ENCODE measurements around the gene SEMA4G.

SEMA4G gene

GRCh38 chr10:100970914-100971811, 1.9 kb downstream of the SEMA4G start:
- DNase-seq, result no peak

GRCh38 chr10:100972115-100972903, 3.0 kb downstream of the SEMA4G start:
- DNase-seq, result peak; percentile 53

GRCh38 chr10:100972904-100973535, 3.7 kb downstream of the SEMA4G start:
- DNase-seq, result peak; percentile 40

- DNase-seq, result peak; percentile 26
Observed at GRCh38 chr10:100975397-100975796, 6.1 kb downstream of the SEMA4G start.

GRCh38 chr10:100976906-100977305, 7.6 kb downstream of the SEMA4G start:
- no peak for DNase-seq

GRCh38 chr10:100977436-100977835, 8.1 kb downstream of the SEMA4G start:
- peak; percentile 17 for DNase-seq

GRCh38 chr10:100978121-100978900, 9.0 kb downstream of the SEMA4G start:
- DNase-seq, result peak; percentile 43

GRCh38 chr10:100978901-100979195, 9.5 kb downstream of the SEMA4G start:
- peak; percentile 45 for DNase-seq

GRCh38 chr10:100979791-100980272, 10.5 kb downstream of the SEMA4G start:
- peak; percentile 48 for DNase-seq

GRCh38 chr10:100980311-100980710, 11.0 kb downstream of the SEMA4G start:
- DNase-seq, result peak; percentile 26

- DNase-seq, result peak; percentile 43
Observed at GRCh38 chr10:100980711-100981110, 11.4 kb downstream of the SEMA4G start.

GRCh38 chr10:100981178-100981772, 12.0 kb downstream of the SEMA4G start:
- no peak for DNase-seq

GRCh38 chr10:100982916-100983830, 13.9 kb downstream of the SEMA4G start:
- DNase-seq, result peak; percentile 43

- peak; percentile 28 for DNase-seq
Observed at GRCh38 chr10:100983868-100984671, 14.8 kb downstream of the SEMA4G start.

- DNase-seq, result no peak
Observed at GRCh38 chr10:100984672-100985177, 15.4 kb downstream of the SEMA4G start.

- DNase-seq, result no peak
Observed at GRCh38 chr10:100985336-100985735, 16.0 kb downstream of the SEMA4G start.

GRCh38 chr10:100986623-100986951, 17.3 kb downstream of the SEMA4G start:
- no peak for DNase-seq

- peak; percentile 94 for DNase-seq
Observed at GRCh38 chr10:100986952-100987684, 17.8 kb downstream of the SEMA4G start, which contains the start of the genes MRPL43 and TWNK. MRPL43 (minus strand) TSS chr10:100987497; CDS start chr10:100987443, 54 bp downstream. TWNK (plus strand) TSS chr10:100987543; CDS start chr10:100988211, 668 bp downstream.

GRCh38 chr10:100987685-100988049, 18.4 kb downstream of the SEMA4G start:
- no peak for DNase-seq

All from activated CD8-positive, alpha-beta memory T cell treated with anti-CD3 and anti-CD28 coated beads for 24 hours (primary cell).